T-helper 2 cell treated with Interferon-gamma antibody and Interleukin-4, amounts not matched to agents 5 μg/mL and 100 μg/mL, for 36 hours (primary cell): Measurements from ENCODE around the gene TLL2.
A peak's percentile ranks its signal among the peaks of the same experiment; 100 is the strongest.

Experiments used
- DNase-seq: peaks from one replicate; pipeline ENCODE4 v3.0.0; 2021; ENCODE audit warnings: low spot score
- H3K27ac Mint-ChIP-seq: one replicate; pipeline ENCODE4 v1.8.0; 2021; ENCODE audit warnings: mild to moderate bottlenecking, mixed read lengths
- H3K27me3 Mint-ChIP-seq: one replicate; pipeline ENCODE4 v1.8.0; 2021; ENCODE audit warnings: low read depth, mixed read lengths
- H3K36me3 Mint-ChIP-seq: one replicate; pipeline ENCODE4 v1.8.0; 2021; ENCODE audit warnings: low read depth, mixed read lengths
- H3K4me1 Mint-ChIP-seq: one replicate; pipeline ENCODE4 v1.8.0; 2021; ENCODE audit warnings: low read depth, mixed read lengths
- H3K4me3 Mint-ChIP-seq: one replicate; pipeline ENCODE4 v1.8.0; 2022; ENCODE audit warnings: mild to moderate bottlenecking, moderate library complexity, mixed read lengths
- H3K9me3 Mint-ChIP-seq: one replicate; pipeline ENCODE4 v1.8.0; 2021; ENCODE audit warnings: mixed read lengths

TLL2 gene

DNA sequence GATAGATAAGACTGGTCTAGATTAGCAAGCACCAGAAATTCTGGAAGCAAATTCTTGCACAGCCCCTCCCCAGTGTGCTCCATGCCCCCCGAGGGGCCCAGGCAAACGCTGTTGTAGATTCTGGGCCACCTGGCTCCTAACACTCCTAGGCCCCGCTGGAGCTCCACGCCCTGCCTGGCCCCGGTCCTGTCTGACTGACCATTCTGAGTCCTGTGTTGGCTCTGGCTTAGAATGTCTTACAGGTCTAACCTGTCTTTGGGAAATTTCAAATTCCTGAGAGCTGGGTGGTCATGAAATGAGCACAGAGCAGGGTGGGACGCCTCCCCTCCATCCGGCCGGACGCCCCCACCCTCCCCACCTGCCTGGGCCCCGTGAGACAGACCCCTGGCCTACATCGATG is 142.4 kb downstream of the TLL2 start:
- Mint-ChIP-seq H3K4me3 (no peak overlapping the region), H3K4me1 (peaks cover 6% of the 10 kb centered on the region), H3K36me3 (no peaks in the 10 kb centered on the region), H3K9me3 (no peaks in the 10 kb centered on the region), H3K27ac (no peak overlapping the region), H3K27me3 (peaks cover 11% of the 10 kb centered on the region)
- no peak for DNase-seq

DNA sequence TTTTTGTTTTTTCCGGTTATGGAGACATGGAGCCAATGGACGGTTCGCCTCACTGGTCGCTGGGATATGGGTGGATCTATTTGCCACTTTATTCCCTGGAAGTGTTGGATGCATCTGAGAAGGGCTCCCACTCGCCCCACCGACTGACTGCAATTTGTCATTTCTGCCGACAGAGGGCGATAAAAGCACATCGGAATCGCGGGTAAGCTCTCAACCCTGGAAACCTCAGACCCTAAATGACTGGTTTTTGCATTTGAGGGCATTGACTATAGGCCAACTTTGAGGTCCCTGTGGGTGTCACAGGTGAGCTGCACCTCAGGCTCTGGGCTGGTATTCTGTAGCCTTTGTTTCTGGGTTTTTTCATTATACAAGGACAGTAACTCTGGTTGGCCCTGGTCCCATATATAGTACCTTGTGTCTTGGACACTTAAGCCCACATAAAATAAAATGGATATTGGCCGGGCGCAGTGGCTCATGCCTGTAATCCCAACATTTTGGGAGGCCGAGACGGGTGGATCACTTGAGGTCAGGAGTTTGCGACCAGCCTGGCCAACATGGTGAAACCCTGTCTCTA is 143.1 kb downstream of the TLL2 start:
- H3K4me1 Mint-ChIP-seq: peaks cover 6% of the 10 kb centered on the region
- peak; percentile 30 for DNase-seq
- no peaks in the 10 kb centered on the region for H3K36me3 Mint-ChIP-seq
- peaks cover 11% of the 10 kb centered on the region for H3K27me3 Mint-ChIP-seq
- no peaks in the 10 kb centered on the region for H3K9me3 Mint-ChIP-seq
- no peak overlapping the region for H3K27ac Mint-ChIP-seq
- H3K4me3 Mint-ChIP-seq: no peak overlapping the region

DNA sequence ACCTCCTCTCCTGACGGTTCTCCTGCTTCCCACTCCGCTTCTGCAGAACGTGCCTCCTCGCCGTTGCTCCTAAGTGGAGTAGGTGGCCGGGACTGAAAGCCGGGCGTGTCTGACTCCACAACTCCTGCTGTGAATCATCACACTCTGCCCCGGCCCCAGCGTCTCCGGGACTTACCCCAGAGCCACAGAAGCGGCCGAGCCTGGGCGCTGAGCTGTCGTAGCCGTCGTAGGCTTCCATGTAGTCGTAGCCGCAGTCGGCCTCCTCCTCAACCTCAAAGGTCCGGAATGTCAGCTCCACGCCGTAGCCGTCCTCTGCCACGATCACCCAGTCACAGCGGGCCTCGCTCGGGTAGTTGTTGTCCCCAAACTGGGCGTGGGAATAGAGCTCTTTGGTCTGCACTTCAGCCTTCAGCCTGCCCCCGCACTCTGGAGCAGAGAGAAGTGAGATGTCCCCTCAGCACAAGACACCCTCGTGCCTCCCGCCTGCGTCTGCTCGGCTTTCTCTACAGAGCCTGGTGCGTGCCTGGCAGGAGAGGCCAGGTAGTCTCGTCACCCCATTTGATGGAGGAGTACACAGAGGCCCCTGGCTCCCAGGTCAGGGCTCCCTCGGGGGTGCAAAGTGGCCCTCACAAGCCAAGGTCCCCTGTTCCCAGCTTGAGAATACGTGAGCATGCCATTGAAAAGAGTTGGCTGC is 143.7 kb downstream of the TLL2 start:
- DNase-seq: no peak
- H3K36me3 Mint-ChIP-seq: no peaks in the 10 kb centered on the region
- no peak overlapping the region for H3K4me3 Mint-ChIP-seq
- H3K27ac Mint-ChIP-seq: no peak overlapping the region
- H3K9me3 Mint-ChIP-seq: no peaks in the 10 kb centered on the region
- peaks cover 6% of the 10 kb centered on the region for H3K4me1 Mint-ChIP-seq
- peaks cover 11% of the 10 kb centered on the region for H3K27me3 Mint-ChIP-seq

DNA sequence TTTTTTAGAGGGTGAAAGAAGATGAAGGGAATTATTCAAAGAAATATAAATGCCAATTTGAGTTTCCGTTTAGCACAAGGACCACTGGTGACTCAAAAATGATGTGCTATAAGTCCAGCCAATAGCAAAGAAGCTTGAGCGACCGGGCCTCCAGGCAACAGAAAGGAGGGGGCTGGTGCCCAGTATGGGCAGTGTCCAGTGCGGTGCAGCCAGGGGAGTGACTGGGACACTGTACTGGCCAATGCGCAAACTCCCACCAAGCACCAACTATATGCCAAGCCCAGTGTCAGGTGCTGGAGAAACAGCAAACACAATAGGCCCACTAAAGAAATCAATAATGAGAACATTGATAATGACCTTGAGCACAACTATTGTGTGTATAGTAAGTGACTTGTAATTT is 144.8 kb downstream of the TLL2 start:
- peaks cover 7% of the 10 kb centered on the region for H3K27me3 Mint-ChIP-seq
- no peak overlapping the region for H3K4me3 Mint-ChIP-seq
- no peak for DNase-seq
- H3K36me3 Mint-ChIP-seq: no peaks in the 10 kb centered on the region
- no peaks in the 10 kb centered on the region for H3K4me1 Mint-ChIP-seq
- H3K27ac Mint-ChIP-seq: no peak overlapping the region
- H3K9me3 Mint-ChIP-seq: no peaks in the 10 kb centered on the region

DNA sequence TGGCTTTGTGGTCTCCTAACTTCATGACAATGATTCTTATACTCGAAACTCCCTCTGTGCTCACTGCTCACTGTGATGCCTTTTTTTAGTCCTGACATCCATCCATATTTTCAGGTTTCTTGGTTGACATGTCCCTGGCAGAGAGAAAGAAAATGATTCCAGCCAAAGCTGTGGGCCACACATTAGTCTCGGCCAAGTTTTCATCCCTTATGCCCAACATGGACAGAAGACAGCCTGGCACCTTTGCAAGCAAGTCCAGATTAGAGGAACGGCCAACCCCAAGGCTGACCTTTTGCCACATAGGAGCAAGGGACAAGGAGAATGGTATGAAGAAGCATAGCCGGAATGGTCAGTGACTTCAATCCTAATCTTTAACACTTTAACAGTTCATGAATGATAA is 146.3 kb downstream of the TLL2 start:
- no peak overlapping the region for H3K4me3 Mint-ChIP-seq
- no peak overlapping the region for H3K27ac Mint-ChIP-seq
- H3K4me1 Mint-ChIP-seq: no peaks in the 10 kb centered on the region
- H3K27me3 Mint-ChIP-seq: peaks cover 7% of the 10 kb centered on the region
- H3K36me3 Mint-ChIP-seq: no peaks in the 10 kb centered on the region
- H3K9me3 Mint-ChIP-seq: no peaks in the 10 kb centered on the region
- DNase-seq: no peak

DNA sequence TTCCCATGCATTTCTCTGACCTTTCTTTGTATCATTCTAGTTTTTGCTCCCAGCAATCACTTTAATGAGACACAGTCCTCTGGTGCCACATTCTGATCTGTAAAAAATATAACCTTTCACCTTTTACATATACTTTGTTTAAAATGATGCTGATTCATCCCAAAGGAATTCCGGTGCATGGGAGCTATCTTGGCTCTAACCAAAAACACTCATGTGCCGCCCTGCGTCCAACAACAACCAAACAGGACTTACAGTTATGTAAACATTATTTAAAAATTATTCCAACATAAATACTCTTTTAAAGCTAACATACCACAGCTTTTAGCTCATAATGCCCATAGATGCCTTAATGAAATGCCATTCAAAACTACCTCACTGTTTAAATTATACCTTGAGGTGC is 147.2 kb downstream of the TLL2 start:
- H3K36me3 Mint-ChIP-seq: no peaks in the 10 kb centered on the region
- no peaks in the 10 kb centered on the region for H3K4me1 Mint-ChIP-seq
- DNase-seq: no peak
- no peak overlapping the region for H3K4me3 Mint-ChIP-seq
- no peaks in the 10 kb centered on the region for H3K9me3 Mint-ChIP-seq
- H3K27me3 Mint-ChIP-seq: peaks cover 5% of the 10 kb centered on the region
- H3K27ac Mint-ChIP-seq: no peak overlapping the region

GRCh38 chr10:96365571-96365970 is 148.2 kb downstream of the TLL2 start:
- H3K9me3 Mint-ChIP-seq: no peaks in the 10 kb centered on the region
- no peak overlapping the region for H3K4me3 Mint-ChIP-seq
- DNase-seq: no peak
- H3K27me3 Mint-ChIP-seq: peaks cover 5% of the 10 kb centered on the region
- H3K27ac Mint-ChIP-seq: no peak overlapping the region
- no peaks in the 10 kb centered on the region for H3K36me3 Mint-ChIP-seq
- no peaks in the 10 kb centered on the region for H3K4me1 Mint-ChIP-seq

- DNase-seq: no peak
- Mint-ChIP-seq H3K27ac (no peak overlapping the region), H3K27me3 (peaks cover 10% of the 10 kb centered on the region), H3K4me3 (no peak overlapping the region), H3K9me3 (no peaks in the 10 kb centered on the region), H3K4me1 (no peaks in the 10 kb centered on the region), H3K36me3 (no peaks in the 10 kb centered on the region)
These were observed 153.0 kb downstream of the TLL2 start for GRCh38 chr10:96360766-96361165.

GRCh38 chr10:96360331-96360730 is 153.4 kb downstream of the TLL2 start:
- H3K36me3 Mint-ChIP-seq: no peaks in the 10 kb centered on the region
- no peaks in the 10 kb centered on the region for H3K4me1 Mint-ChIP-seq
- peaks cover 10% of the 10 kb centered on the region for H3K27me3 Mint-ChIP-seq
- no peak overlapping the region for H3K27ac Mint-ChIP-seq
- no peaks in the 10 kb centered on the region for H3K9me3 Mint-ChIP-seq
- no peak for DNase-seq
- H3K4me3 Mint-ChIP-seq: no peak overlapping the region

GRCh38 chr10:96359616-96360015 is 154.1 kb downstream of the TLL2 start:
- Mint-ChIP-seq H3K27me3 (peaks cover 10% of the 10 kb centered on the region), H3K9me3 (no peaks in the 10 kb centered on the region), H3K36me3 (no peaks in the 10 kb centered on the region), H3K4me1 (no peaks in the 10 kb centered on the region), H3K27ac (no peak overlapping the region), H3K4me3 (no peak overlapping the region)
- DNase-seq: no peak

DNA sequence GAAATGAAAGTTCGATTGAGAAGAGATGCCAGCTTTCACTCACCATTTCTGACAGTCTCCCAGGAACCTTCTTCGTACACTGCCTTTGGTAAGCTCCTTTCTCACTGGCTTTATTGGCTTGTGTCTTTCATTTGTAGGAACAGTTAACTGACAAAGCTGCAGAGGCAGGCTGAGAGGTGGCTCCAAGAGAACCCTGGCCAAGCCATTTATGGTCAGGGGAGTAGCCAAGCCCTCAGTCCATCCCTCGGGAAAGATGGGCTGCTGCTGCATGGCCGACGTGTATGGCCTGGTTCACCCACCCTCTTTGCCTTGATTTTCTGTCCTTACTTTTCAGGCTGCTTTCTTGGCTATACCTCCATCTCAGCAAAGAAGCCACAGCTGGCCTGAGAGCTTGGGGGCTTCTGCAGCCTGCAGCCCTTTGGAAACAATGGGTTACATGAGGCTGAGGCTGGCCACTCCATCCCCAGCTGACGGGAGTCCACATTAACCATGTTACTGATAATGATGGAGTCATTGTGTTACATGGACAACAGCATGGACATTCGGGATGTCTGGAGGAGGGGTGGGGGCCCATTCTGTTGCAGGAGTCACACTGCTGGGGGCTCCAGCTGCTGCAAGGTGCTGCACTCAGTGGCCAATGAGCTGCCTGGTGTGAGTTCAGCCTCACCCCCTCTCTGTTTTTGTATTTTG is 154.7 kb downstream of the TLL2 start, which contains the start of gene OPALIN:
TSS of gene OPALIN (minus strand) at position 152 of the 690 bp plus-strand sequence. CDS start at position 46, 106 bp downstream.
- no peaks in the 10 kb centered on the region for H3K4me1 Mint-ChIP-seq
- DNase-seq: no peak
- no peak within 1 kb of the TSS for H3K4me3 Mint-ChIP-seq
- no peak within 1 kb of the TSS for H3K27ac Mint-ChIP-seq
- no peaks in the 10 kb centered on the region for H3K36me3 Mint-ChIP-seq
- H3K9me3 Mint-ChIP-seq: no peaks in the 10 kb centered on the region
- H3K27me3 Mint-ChIP-seq: peaks cover 10% of the 10 kb centered on the region

GRCh38 chr10:96357038-96357620 is 156.6 kb downstream of the TLL2 start:
- DNase-seq: no peak
- Mint-ChIP-seq H3K27me3 (peaks cover 10% of the 10 kb centered on the region), H3K36me3 (no peaks in the 10 kb centered on the region), H3K9me3 (no peaks in the 10 kb centered on the region), H3K4me1 (no peaks in the 10 kb centered on the region), H3K4me3 (no peak overlapping the region), H3K27ac (no peak overlapping the region)

DNA sequence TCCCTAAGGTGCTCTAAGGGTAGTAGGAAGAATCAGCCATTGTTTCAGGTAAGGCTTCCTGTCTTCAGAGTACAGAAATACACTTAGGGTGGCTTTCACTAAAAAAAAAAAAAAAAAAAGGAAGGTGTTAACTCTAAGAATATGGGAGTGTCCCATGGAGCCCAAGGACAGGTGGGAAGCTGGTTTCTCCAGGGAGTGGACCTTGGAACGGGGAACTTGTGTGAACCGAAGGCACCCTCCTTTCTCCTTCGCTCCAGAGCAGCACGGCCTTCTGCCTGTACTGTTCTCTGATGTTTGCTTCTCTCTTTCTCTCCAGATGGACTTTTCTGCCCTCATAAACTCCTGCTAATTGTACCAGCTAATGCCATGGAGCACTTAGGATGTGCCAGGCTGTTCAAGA is 161.1 kb downstream of the TLL2 start:
- H3K27me3 Mint-ChIP-seq: peaks cover 17% of the 10 kb centered on the region
- H3K27ac Mint-ChIP-seq: no peak overlapping the region
- no peak overlapping the region for H3K4me3 Mint-ChIP-seq
- no peaks in the 10 kb centered on the region for H3K36me3 Mint-ChIP-seq
- DNase-seq: no peak
- no peaks in the 10 kb centered on the region for H3K9me3 Mint-ChIP-seq
- no peaks in the 10 kb centered on the region for H3K4me1 Mint-ChIP-seq

DNA sequence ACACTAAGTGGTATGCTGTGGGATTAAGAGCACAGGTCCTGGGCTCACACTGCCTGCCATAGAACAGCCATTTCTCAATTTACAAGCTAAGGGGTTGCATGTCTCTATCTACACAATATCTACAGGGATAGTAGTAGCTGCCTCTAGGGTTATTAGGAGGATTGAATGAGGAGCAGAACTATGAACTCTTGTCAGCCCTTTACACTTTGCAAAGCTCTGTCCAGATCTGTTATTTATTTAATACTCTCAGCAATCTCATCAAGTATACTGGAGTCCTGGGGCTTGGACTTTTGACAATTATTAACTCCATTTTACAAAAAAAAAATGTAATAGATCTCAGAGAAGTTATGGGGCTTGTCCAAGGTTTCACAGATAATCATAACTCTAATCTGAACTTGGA is 161.7 kb downstream of the TLL2 start:
- DNase-seq: no peak
- Mint-ChIP-seq H3K4me3 (no peak overlapping the region), H3K36me3 (no peaks in the 10 kb centered on the region), H3K27ac (no peak overlapping the region), H3K4me1 (no peaks in the 10 kb centered on the region), H3K27me3 (peaks cover 19% of the 10 kb centered on the region), H3K9me3 (no peaks in the 10 kb centered on the region)
